Osteoblast (primary cell): ENCODE data around the gene TNFRSF1B. TPM values are rescaled to one million over a fixed set of nuclear protein-coding genes. Genes with fewer than 3 reads are reported as not detected.

Experiments
- DNase-seq: peaks from one replicate; pipeline ENCODE4 v3.0.0; 2011; ENCODE audit warnings: low spot score, mixed read lengths; ENCODE audit not compliant: insufficient read length; ENCODE audit errors: missing footprints
- H2AFZ ChIP-seq: 2 replicates; pipeline ENCODE4 v1.6.0; 2011; ENCODE audit warnings: mild to moderate bottlenecking, low read length
- H3K27ac ChIP-seq: 2 replicates; pipeline ENCODE4 v1.5.1; 2011; ENCODE audit warnings: mild to moderate bottlenecking, low read depth, low read length, moderate library complexity
- H3K27me3 ChIP-seq: 2 replicates; pipeline ENCODE4 v1.6.0; 2012; ENCODE audit warnings: mild to moderate bottlenecking, control low read depth, inconsistent platforms, low read length, moderate library complexity; ENCODE audit not compliant: insufficient read depth
- H3K36me3 ChIP-seq: 2 replicates; pipeline ENCODE4 v1.5.1; 2011; ENCODE audit warnings: mild to moderate bottlenecking, low read length, control low read depth, moderate library complexity; ENCODE audit not compliant: insufficient read depth
- H3K4me1 ChIP-seq: 2 replicates; pipeline ENCODE4 v1.5.1; 2011; ENCODE audit warnings: mild to moderate bottlenecking, low read length, control low read depth, moderate library complexity; ENCODE audit not compliant: insufficient read depth
- H3K4me2 ChIP-seq: 2 replicates; pipeline ENCODE4 v1.6.0; 2011; ENCODE audit warnings: mild to moderate bottlenecking, low read length; ENCODE audit not compliant: insufficient read depth
- H3K4me3 ChIP-seq: fragments of 200-600 bp; sonication (generic); 3 replicates; pipeline ENCODE4 v1.5.1; 2012; ENCODE audit warnings: mild to moderate bottlenecking, low read length, inconsistent platforms; ENCODE audit not compliant: insufficient read depth
- H3K79me2 ChIP-seq: 2 replicates; pipeline ENCODE4 v1.6.0; 2012; ENCODE audit warnings: mild to moderate bottlenecking, low read length, control low read depth, inconsistent platforms; ENCODE audit not compliant: insufficient read depth
- H3K9me3 ChIP-seq: 2 replicates; pipeline ENCODE4 v1.5.1; 2011; ENCODE audit warnings: low read depth, low read length, control low read depth
- H4K20me1 ChIP-seq: 2 replicates; pipeline ENCODE4 v1.6.0; 2012; ENCODE audit warnings: mild to moderate bottlenecking, low read length, control low read depth; ENCODE audit not compliant: insufficient read depth
- CTCF ChIP-seq: IDR thresholded peaks from 2 replicates; pipeline ENCODE4 v1.5.1; 2011; ENCODE audit warnings: mild to moderate bottlenecking, low read depth, low read length, moderate library complexity; ENCODE audit errors: extremely low read depth
- total RNA-seq: library from RNA; depleted of rRNA; stranded (reverse); fragments of >200 nt; gene quantifications from 2 replicates; pipeline ENCODE4 v1.2.3, GENCODE V29; 2012

TNFRSF1B gene
- total RNA-seq, 1 donor: 12.7 TPM

GRCh38 chr1:12179111-12179519, 12.3 kb downstream of the TNFRSF1B start:
- peak; percentile 98 for DNase-seq
- Histone ChIP-seq H3K4me2 (peak overlapping the region; percentile 49), H3K27ac (peak overlapping the region; percentile 96), H2AFZ (peak overlapping the region; percentile 63), H3K27me3 (no peaks in the 10 kb centered on the region), H3K79me2 (peaks cover 47% of the 10 kb centered on the region), H3K9me3 (no peaks in the 10 kb centered on the region), H3K4me3 (no peak overlapping the region), H3K4me1 (peaks cover 27% of the 10 kb centered on the region), H4K20me1 (no peaks in the 10 kb centered on the region), H3K36me3 (no peaks in the 10 kb centered on the region)
- no peak for TF ChIP-seq CTCF

GRCh38 chr1:12179676-12180075, 12.9 kb downstream of the TNFRSF1B start:
- no peak for TF ChIP-seq CTCF
- no peaks in the 10 kb centered on the region for H3K9me3 ChIP-seq
- H3K27me3 ChIP-seq: no peaks in the 10 kb centered on the region
- no peaks in the 10 kb centered on the region for H3K36me3 ChIP-seq
- H3K4me1 ChIP-seq: peaks cover 32% of the 10 kb centered on the region
- peak overlapping the region; percentile 96 for H3K27ac ChIP-seq
- no peak for DNase-seq
- no peaks in the 10 kb centered on the region for H4K20me1 ChIP-seq
- no peak overlapping the region for H3K4me2 ChIP-seq
- H3K4me3 ChIP-seq: no peak overlapping the region
- no peak overlapping the region for H2AFZ ChIP-seq
- peaks cover 48% of the 10 kb centered on the region for H3K79me2 ChIP-seq

- no peak overlapping the region for H3K4me3 ChIP-seq
- no peaks in the 10 kb centered on the region for H3K9me3 ChIP-seq
These were observed 13.5 kb downstream of the TNFRSF1B start for GRCh38 chr1:12180315-12180714.

GRCh38 chr1:12180903-12181302, 14.1 kb downstream of the TNFRSF1B start:
- Histone ChIP-seq H2AFZ (no peak overlapping the region), H3K9me3 (no peaks in the 10 kb centered on the region), H3K79me2 (peaks cover 49% of the 10 kb centered on the region), H4K20me1 (no peaks in the 10 kb centered on the region), H3K4me2 (no peak overlapping the region), H3K4me3 (no peak overlapping the region), H3K36me3 (no peaks in the 10 kb centered on the region), H3K27ac (no peak overlapping the region), H3K27me3 (no peaks in the 10 kb centered on the region), H3K4me1 (peaks cover 37% of the 10 kb centered on the region)
- DNase-seq: peak; percentile 80
- no peak for TF ChIP-seq CTCF

More at GRCh38 chr1:12180315-12180714, 13.5 kb downstream of the TNFRSF1B start:
- TF ChIP-seq CTCF: no peak
- H3K27ac ChIP-seq: no peak overlapping the region
- no peak overlapping the region for H3K4me2 ChIP-seq
- H2AFZ ChIP-seq: no peak overlapping the region
- no peaks in the 10 kb centered on the region for H3K27me3 ChIP-seq
- peaks cover 48% of the 10 kb centered on the region for H3K79me2 ChIP-seq
- H3K4me1 ChIP-seq: peaks cover 36% of the 10 kb centered on the region
- H4K20me1 ChIP-seq: no peaks in the 10 kb centered on the region
- no peak for DNase-seq
- no peaks in the 10 kb centered on the region for H3K36me3 ChIP-seq
